Mammary epithelial cell (primary cell): ENCODE results near the gene FNDC11.

Experiments used
- CTCF ChIP-seq, 2 donors: IDR thresholded peaks in 1 of 2; conservative IDR thresholded peaks in 1 of 2; 2 replicates each; pipeline ENCODE4 v1.5.1; 2011 to 2012; ENCODE audit warnings: inconsistent platforms in 2 of 2, low read length in 2 of 2, mild to moderate bottlenecking in 2 of 2, control low read depth in 1 of 2, low read depth in 1 of 2; ENCODE audit not compliant: insufficient read depth in 1 of 2; ENCODE audit errors: extremely low read depth in 1 of 2
- EZH2 ChIP-seq: IDR thresholded peaks from 2 replicates; pipeline ENCODE4 v1.6.1; 2012; ENCODE audit warnings: low read length, inconsistent platforms, borderline replicate concordance

DNA sequence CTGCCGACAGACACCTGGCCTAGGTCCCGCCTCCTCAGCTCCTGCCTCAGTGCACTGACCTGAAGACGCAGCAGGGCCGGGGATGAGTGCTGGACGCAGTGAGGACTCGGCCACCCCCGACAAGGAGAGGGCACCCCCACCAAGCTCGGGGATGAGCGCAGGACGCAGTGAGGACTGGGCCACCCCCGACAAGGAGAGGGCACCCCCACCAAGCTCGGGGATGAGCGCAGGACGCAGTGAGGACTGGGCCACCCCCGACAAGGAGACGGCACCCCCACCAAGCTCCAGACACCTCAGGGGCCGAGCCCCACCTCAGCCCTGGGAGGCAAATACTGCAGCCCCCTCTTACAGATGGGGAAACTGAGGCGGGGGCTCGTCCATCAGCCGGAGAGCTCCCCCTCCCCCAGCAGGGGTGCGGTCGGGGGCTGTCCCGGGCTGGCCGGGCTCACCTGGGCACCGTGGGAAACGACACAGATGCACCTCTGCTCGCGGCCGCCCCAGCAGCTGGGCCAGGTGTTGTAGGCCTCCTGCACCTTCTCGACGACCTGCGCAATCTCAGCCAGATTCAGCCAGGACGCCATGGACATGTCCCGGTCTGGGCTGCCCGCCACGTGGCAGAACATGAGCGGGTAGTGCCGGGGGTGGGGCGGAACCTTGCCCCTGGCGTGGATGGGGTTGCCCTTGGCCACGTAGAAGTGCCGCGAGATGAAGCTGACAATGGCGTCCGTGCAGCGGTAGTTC lies 12.6 kb downstream of the FNDC11 start:
- TF ChIP-seq CTCF (conservative IDR thresholded peaks at IDR 0.05 in 1 of 2, IDR thresholded peaks at IDR 0.05 in 1 of 2; ENCODE audit: extremely low read depth in 1 of 2, insufficient read depth in 1 of 2, low read depth in 1 of 2, low read length in 2 of 2) (no peak), EZH2 (no peak)
